Measurements from ENCODE around the gene DLX5.
"Not testable (repeated sequence)": the region's sequence is repeated elsewhere in the genome, so short reads cannot be mapped to it uniquely, and the experiment has no call there.

DLX5 gene

DNA sequence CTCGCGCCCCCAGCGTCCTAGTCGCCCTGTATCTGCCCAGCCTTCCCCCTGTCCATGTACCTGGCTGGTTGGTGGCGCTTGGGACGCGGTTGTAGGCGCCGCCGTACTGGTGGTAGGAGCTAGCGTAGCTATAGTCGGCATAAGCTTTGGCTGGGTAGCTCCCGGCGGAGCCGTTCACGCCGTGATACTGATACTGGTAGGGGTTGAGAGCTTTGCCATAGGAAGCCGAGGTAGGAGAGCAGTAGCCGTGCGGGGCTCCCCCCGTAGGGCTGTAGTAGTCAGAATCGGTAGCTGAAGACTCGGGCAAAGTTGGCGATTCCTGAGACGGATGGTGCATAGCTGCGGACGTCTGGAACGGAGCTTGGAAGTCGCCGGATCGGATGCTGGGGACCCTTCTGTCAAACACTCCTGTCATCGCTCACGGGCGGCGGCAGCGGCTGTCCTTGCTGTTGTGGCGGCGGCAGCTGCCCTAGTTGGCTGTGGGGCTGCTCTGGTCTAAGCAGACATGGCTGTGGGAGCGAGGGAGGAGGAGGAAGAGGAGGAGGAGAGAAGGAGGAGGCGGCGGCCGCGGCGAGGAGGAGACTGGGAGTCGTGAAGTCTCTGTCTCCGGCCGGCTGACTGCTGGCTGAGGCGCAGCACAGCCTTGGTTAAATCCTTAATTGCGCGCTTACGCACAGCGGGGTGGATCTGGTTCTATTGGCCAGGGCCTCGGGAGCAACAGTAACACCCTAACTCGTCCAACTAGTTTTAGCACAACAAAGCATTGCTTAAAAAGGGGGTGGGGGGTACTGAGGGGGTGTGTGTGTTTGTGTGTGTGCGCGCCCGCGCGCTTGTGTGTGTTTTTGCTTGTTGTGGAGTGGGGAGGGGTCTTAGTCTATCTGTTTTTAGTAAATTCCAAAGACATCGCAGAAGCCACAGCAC, at the start of gene DLX5:
TSS of gene DLX5 (minus strand) at position 623 of the 921 bp plus-strand sequence. CDS start at position 415, 208 bp downstream.
- DNase-seq (ENCODE audit: low spot score): no peak

DNA sequence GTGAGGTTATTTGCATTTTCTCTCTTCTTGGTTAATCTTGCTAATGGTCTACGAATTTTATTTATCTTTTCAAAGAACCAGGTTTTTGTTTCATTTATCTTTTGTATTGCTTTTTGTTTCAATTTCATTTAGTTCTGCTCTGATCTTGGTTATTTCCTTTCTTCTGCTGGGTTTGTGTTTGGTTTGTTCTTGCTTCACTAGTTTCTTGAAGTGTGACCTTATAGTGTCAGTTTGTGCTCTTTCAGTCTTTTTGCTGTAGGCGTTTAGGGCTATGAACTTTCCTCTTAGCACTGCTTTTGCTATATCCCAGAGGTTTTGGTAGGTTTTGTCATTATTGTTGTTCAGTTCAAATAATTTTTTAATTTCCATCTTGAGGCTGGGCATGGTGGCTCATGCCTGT, 47.4 kb upstream of the DLX5 start:
- DNase-seq (ENCODE audit: low spot score): not testable (repeated sequence)

DNA sequence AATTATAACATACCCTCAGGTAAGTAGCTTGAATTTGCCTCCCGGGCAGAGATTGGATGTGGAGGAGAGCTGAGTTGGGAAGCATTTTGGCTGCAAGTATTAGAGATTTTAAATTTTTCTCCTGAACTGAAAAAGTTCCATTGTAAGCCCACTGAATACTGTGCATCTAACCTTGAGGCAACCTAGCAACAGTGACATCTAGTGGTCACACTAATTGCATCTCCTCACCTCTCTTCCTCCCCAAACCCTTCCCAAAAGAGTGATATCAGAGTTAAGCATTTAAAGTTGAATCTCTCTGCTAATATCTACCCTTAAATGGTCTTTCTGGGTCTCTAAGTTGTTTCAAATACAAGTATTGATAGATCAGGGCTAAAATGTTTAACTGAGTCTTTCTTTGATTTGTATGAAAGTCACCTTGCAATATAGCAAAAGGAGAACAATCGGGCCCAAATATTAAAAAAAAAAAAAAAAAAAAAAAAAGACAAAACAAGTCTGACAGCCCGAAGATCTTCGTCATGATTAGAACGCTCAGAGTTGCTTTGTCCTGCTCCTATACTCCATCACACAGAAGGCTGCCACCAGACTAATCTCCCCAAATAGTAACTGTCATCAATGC, 40.4 kb upstream of the DLX5 start:
- peak; percentile 48 for DNase-seq (ENCODE audit: low spot score)

DNA sequence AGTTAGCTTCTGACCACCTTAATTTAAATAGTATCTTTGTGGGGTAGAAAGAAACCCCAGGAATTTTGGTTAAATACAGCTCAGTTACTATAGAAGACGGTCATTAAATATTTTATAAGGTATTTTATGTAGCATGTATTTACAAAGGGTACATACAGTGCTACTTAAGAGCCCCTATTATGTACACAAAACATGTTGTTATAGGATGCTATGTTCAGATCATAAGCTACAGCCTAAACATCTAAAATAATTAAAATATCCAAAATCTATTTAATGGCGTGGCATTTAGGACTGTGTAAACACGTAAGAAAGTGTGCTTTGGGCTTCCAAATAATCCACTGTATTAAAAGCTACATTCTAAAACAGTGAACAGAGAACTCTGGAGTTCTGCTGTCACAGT, 39.4 kb upstream of the DLX5 start:
- no peak for DNase-seq (ENCODE audit: low spot score)

DNA sequence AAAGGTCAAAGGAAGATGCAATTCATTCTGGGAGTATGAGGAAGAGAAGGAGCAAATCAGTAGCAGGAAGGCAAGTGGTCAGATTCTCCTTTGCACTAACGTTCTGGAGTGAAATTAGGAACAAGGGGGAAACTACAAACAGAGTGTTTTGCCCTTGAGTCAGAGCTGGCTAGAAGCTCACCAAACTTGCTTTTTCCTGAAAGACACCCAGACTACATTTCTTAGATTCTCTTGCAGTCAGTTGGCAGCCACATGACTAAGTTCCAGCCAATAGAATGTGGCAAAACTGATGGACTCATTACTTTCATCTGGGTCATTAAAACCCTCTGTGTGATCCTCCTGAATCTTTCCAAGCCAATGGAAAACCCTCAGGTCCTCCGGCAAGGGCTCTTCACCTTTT, 18.6 kb upstream of the DLX5 start:
- no peak for DNase-seq (ENCODE audit: low spot score)

DNA sequence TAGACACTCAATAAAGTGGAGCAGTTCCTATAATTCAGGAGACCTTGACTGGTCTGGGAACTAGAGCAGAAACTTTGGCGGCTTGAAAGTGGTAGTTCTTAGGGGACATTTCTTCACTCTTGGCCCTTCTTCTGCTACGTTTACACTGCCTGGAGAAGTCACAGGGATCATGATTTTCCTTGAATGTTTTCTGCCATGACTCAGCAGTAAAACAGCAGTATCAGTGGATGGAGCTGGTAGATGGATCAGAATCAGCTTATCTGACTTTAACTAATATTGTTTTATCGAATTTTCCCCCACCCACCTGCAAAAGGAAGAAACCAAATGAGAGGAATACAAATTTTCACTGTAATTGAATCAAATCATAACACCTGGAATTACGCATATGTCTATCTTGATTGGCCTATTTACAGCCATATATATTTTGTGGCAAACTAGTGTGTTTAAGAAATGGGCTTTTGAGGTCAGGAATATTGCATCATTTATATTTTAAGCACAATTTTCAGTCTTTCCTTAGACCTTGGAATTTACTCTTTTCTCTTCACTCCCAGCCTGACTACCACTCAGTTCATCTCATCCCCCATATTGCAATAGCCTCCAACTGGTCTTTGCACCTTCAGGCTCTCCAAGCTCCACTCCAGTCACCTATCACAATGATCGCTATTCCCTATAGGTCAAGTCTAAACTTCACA, 14.9 kb upstream of the DLX5 start:
- DNase-seq (ENCODE audit: low spot score): no peak

DNA sequence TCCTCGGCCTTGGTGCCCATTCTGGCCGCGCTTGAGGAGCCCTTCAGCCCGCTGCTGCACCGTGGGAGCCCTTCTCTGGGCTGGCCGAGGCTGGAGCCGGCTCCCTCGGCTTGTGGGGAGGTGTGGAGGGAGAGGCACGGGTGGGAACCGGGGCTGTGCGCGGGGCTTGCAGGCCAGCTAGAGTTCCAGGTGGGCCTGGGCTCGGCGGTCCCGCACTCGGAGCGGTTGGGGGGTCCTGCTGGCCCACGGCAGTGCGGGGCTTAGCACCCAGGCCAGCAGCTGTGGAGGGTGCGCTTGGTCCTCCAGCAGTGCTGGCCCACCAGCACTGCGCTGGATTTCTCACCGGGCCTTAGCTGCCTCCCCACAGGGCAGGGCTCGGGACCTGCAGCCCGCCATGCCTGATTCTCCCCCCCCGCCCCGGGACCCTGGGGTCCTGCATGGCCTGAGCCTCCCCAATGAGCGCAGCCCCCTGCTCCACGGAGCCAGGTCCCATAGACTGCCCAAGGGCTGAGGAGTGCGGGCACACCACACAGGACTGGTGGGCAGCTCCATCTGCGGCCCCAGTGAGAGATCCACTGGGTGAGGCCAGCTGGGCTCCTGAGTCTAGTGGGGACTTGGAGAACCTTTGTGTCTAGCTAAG, 9.7 kb upstream of the DLX5 start:
- not testable (repeated sequence) for DNase-seq (ENCODE audit: low spot score)

DNA sequence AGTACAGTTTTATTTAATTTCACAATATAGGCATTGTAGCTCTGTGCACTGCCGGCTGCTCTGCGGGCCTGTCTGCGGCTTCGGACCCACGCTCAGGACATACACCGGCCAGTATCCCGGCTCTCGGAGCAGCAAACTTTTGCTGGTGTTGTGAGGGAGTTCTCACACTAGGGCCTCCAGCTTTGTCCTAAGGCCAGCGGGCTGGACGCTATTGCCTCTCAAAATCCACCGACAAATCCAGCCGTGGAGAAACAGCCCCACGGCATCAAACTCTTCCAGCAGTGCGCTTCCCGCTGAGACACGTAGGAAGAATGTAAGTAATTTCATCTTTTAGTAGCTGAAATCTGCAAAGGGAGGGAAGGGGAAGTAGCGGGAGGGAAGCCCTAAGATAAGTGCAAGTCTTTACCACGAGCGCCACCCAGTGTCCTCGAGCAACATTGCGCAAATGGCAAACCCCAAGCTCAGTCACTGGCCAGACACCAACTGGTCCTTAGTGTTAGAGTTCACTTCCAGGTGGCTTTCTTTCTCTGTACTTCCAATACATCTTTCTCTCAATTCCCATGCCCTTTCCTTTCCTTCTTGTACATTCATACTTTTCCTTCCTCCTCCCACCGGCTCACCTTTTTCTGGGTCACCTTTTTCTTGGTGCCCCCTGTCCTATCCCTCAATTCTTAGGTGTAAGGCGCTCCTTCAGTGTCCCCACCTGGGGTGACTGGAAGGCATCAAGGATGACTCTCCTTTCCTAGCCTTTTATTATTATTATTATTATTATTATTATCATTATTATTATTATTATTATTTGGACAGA, 3.0 kb upstream of the DLX5 start:
- peak; percentile 61 for DNase-seq (ENCODE audit: low spot score)

DNA sequence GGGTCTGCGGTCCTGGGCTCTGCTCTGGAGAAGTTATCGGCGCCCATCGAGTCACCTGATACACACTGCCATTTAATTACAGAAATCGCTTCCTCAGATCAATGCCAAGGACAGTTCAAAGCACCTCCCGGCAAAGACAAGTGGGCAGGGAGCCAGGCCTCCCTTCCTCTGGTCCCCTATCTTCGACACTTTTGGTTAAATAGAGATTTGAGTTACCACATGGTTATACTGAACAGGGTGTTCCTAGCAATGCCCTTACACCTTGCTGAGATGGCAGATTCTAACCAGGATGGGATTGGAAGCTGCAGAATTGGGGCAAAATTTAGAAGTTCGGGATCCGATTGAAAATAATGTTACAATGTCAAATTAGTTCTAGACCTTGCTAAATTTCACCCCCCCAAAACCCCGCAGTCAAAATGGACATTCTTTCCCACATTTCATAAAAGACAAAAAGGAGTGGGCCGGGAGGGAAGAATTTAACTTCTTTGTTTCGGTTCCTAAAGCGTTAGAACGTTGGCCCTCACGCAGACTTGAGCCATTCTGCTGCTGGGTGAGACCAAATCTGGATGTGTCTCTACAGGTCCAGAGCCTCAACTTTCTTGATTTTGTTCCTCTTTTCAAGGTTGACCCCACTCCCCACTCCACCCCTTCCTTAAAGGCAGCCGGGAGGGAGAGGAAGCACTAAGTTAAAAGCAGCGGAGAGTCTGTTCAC, 2.2 kb upstream of the DLX5 start:
- no peak for DNase-seq (ENCODE audit: low spot score)

DNA sequence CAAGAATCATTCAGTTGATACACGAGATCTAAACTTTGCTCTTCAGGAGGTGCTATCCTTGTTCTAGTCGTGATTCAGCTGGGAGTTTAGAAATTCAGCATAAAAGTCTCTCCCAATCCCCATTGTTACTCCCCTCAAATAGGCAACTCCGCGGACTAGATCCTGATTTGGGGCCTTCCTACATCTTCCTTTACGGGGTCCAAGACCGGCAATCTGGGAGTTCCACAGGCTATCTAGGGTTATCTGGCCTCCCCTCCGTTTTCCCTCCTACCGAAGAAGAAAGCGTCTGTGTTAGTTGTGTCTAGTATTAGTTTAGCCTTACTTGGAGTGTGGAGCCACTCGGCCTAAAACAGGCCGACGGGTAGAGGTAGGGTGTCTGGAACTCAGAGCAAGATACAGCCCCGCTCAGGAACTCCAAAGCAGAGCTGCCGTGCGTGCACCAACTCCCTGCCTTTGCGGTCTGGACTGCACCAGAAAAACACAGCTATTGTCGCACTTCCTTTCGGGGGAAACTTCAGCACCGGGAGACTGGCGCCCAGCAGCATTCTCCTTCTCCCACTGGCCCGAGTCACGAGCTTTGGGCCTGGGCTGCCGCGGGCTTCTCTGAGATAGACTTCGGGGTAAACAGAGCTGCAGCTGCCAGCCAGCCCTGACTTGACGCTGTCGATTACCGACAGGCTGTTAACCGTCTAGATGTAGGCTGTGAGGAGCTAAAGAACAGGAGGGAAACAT, 1.5 kb upstream of the DLX5 start:
- DNase-seq (ENCODE audit: low spot score): no peak

DNA sequence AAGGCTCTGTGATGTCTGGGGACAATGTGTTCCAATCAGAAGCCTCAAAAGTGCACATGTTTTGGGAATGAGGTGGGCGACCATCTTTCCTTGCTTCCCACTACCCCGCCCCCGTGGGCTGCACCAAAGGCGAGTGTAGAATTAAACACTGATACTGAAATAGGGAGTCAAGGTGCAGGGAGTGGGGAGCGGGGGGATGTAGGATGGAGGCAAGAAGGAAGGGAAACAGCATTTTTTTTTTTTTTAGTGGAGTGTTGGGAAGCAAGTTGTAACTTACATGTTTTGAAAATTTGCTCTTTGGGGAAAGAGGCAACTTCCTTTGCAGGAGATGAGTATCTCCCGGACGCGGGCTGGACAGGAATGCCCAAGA, 484 bp upstream of the DLX5 start:
- no peak for DNase-seq (ENCODE audit: low spot score)

DNA sequence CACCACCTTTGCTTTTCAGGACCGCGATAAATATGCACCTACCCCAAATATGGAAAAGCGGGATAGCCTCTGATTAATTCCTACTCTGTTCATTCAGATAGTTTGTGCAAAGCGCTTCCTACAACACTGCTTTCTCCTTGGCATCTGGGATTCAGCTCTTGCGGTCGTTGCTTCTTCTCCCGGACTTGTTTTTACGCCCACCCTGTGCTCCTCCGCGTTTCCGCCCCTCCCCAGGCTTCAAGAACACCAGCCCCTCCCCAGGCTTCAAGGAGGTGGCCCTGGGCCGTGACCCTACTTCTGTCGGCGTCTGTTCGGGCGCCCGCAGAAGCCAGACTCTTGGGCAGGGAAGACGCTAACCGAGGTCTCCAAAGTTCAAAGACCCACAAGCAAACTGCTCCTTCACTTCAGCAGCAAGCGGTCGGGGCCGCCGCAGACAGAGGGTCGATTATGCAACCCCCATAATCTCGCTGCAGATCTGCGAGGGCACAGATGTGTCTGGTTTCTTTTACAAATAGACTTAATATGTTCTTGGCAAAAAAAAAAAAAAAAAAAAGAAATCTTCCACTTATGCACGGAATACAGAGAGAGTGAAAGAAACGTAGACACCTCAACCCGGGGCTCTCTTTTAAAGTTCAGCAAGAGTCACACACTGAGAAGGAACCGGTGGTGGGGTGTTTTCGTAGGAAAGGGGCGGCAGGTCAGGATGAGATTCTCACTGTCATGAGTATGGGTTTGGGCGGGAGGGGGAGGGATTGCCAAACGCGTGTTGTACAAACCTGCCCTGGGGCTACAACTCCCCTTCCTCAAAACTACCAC, 1.9 kb downstream of the DLX5 start:
- no peak for DNase-seq (ENCODE audit: low spot score)

DNA sequence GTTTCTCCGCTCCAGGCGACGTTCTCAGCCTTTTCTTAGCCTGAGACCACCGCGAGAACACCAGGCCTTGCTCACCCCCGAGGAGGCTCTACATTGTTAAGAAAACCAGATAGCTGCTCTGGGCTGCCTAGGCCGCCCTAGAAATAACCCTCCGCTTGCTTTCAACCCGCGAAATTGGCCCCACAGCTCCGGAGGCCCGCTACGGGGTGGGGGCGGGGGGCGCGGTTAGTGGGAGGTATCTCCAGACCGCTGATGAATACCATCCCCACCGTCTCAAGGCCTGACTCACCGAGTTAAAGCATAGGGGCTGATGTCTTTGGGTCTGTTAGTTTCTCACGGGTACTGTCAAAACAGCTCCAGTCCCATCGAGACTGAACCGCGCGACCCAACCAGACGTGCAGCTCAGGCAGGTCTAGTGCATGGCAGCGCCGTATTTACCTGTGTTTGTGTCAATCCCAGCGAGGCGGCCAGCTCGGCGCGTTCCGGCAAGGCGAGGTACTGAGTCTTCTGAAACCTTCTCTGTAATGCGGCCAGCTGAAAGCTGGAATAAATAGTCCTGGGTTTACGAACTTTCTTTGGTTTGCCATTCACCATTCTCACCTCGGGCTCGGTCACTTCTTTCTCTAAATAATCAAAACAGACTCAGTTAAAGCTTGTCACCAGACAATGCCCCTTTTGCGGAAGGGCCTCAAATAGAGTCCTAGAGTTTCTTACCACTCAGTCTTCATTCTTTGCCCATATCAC, 2.7 kb downstream of the DLX5 start:
- DNase-seq (ENCODE audit: low spot score): no peak

DNA sequence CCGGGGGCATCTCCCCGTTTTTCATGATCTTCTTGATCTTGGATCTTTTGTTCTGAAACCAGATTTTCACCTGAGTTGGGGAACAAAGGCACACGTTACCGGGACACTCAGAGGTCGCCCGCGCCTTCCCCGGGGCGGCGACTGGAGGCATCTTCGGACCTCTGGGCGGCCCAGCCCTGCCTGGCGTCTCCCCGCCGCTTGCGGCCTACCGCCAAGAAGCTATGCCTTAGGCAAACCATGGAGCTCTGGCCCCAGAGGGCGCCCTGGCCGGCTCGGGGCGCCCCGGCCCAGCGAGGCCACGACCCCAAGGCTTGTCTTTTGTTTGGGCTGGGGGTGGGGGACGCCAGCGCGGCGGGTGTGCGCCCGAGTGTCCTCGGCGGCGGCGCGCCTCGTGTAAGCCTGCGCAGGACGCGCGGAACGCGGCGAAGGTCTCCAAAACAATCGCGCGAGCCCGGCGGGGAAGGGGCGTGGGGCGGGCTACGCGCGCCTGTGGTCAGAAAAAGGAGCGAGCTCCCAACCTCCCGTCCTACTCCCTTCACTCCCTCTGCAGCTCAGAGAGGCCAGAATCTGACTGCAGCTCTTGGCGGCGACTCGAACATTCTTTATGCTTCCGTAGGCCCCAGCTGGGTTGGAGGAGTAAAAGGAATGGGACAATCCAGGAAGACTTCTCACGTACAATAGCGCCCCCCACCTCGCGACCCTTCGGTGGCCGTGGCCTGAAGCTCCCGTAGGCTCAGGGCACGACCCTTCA, 3.5 kb downstream of the DLX5 start:
- no peak for DNase-seq (ENCODE audit: low spot score)

DNA sequence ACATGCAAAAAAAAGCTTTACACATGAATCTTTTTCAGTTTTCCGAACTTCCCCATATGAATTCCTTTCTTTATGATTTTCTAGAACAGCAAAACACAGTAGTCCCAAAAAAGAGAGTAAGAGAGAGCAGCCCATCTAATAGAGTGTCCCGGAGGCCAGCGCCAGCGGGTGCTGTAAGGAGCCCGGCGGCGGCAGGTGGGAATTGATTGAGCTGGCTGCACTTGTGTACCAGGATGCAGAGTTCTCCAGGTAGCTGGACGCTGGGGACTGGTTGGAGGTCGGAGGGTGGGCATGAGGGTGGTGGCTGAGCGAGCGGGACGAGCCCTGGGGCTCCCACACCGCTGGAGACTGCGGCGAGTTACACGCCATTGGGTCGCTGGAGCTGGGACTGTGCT, 4.0 kb downstream of the DLX5 start:
- DNase-seq (ENCODE audit: low spot score): no peak

DNA sequence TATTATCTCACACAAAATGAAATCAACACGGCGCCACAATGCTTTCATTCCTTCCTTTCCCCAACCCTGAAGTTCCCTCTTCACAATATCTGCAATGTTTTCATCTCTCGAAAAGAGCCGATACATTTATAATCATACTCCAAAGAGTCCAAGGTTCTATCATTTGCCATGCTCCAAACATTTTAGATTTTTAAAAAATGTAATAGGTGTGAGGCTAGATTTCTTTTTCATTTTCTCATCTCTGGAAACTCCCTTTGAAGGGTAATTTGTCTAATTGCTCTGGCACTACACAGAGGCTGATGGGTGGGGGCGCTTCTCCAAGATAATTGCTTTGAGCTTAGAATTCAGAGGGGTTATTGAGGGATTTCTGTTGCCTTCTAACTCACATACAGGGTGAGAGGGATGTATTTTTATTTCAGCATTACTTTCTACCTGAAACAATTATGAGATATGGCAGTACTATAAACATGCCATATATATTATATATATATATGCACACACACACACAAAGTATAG, 4.9 kb downstream of the DLX5 start:
- DNase-seq (ENCODE audit: low spot score): no peak

DNA sequence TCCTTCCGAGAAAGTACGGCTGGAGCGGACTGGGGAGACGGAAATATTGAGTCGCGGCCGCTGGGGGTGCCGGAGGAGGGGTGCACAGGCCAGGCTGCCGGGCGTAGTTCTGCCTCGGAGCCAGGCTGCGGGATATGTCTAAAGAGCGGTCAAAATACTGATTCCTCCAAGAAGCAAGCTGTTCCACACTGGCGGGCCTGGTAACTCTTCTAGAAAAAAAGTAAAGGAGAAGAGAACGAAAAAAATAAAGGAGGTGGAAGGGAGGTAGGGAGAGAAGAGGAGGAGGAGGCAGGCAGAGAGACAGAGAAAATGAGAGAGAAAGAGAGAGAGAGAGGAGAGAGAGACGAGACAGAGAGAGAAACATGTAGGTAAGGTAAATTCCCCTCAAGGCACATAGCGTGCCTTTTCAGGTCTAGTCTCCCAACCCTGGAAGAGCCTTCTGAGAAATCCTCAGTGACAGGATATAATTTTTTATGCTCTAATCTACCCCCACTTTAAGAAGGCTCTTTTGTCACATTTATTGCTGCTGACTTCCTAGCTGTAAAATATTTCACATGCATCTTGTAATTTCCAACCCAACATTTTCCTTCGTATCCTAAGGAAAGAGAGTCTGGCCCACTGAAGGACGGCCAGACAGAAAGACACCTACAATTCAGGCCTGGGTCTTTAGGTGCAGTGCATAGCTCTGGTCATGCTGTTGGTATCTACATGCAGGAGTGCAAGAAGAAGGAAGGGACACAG, 5.7 kb downstream of the DLX5 start:
- no peak for DNase-seq (ENCODE audit: low spot score)

Data from CD4-positive, alpha-beta T cell treated with Interleukin-2 at 100 ng/mL for 4 hours (primary cell).